HG02884 (cell line): ENCODE measurements around the gene GSK3B.
"Not testable (repeated sequence)": the region's sequence is repeated elsewhere in the genome, so short reads cannot be mapped to it uniquely, and the experiment has no call there.

ENCODE experiments used
- ATAC-seq: cut with Tn5 transposase; IDR thresholded peaks from one replicate; pipeline ENCODE4 v1.9.1; 2021; ENCODE audit warnings: mild to moderate bottlenecking, moderate library complexity; ENCODE audit not compliant: unreplicated experiment

GSK3B gene

DNA sequence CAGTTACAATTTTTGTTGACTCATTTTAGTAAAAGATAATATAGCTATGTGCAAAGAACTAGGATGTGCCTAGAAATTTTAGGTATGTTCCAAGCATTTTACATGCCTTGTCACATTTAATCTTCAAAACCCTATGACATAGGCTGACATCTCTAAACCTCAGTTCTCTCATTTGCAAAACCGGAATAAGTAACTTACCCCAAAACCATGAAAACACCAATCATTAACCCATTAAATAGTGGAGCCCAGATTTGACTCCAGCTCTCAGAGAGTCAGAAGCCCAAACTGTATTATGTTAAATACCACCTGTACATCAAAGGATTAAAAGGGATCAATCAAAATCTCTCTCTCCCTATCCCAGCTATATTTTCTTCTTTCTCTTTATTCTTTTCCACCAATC lies 36.6 kb downstream of the GSK3B start:
- ATAC-seq = no peak

DNA sequence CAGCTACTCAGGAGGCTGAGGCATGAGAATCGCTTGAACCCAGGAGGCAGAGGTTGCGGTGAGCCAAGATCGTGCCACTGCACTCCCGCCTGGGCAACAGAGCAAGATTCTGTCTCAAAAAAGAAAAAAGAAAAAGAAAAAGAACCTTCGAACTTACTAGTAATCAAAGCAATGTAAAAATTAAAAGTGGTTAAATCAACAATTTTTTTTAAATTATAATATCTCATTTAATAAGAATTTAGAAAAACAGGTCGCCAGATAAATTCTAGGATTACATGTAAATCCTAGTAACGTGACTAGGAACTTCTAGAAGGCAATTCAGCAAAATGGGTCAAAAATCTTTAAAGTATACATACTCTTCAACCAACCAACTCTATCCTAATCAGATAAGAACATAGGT lies 37.2 kb downstream of the GSK3B start:
- ATAC-seq = no peak

DNA sequence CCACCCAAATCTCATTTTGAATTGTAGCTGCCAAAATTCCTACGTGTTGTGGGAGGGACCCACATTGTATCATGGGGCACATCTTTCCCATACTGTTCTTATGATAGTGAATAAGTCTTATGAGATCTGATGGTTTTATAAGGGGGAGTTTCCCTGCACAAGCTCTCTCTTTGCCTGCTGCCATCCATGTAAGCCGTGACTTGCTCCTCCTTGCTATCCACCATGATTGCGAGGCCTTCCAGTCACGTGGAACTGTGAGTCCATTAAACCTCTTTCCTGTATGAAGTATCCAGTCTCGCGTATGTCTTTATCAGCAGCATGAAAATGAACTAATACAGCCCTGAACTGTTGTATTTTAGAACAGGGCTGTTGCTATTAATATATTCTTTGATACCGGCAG lies 40.6 kb downstream of the GSK3B start:
- ATAC-seq = not testable (repeated sequence)

DNA sequence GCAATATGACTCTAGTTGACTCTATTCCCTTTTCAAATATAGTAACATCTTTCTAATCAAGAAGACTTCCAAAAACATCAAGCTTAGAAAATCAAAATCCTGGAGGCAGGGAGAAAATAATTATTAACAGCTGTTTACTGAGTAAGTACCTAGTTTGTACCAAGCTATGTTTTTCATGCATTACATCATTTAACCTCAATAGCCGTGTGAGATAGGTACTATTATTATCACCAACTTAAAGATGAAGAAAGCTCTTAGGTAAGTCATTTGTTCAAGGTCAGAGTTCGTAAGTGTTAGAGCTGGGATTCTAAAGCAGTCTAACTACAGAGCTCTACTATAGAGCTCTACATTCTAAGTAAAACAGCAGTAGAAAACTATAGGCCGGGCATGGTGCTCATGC lies 41.6 kb downstream of the GSK3B start:
- ATAC-seq = peak; percentile 34

DNA sequence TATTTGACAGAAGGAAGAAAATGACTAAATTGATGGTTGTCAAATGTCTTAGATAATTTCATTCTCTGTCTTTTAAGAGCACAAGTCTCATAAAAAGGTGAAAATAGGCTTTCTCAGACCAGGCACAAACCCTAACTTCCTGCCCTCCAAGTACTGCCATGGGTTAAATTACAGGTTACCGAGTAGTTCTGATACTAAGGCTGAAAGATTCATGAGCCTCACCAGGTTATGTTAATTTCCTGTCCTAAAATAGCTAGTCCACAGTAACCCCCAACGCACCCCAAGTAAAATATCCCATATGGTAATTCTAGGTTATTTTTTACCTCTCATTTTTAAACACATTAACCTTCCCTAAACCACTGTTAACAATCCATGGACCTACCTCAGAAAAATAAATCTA lies 42.0 kb downstream of the GSK3B start:
- peak; percentile 61 for ATAC-seq

DNA sequence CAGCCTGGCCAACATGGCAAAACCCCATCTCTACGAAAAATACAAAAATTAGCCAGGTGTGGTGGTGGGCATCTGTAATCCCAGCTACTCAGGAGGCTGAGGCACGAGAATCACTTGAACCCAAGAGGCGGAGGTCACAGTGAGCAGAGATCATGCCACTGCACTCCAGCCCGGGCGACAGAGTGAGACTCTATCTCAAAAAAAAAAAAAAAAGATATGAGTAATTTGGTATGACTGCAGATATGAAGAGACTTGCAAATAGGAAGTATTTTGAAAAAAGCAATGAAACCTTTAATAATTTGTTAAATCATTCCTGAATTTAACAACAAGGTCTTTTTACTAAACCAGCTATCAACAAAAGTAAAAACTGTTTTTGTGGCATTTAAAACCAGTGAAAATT lies 42.7 kb downstream of the GSK3B start:
- ATAC-seq = not testable (repeated sequence)

DNA sequence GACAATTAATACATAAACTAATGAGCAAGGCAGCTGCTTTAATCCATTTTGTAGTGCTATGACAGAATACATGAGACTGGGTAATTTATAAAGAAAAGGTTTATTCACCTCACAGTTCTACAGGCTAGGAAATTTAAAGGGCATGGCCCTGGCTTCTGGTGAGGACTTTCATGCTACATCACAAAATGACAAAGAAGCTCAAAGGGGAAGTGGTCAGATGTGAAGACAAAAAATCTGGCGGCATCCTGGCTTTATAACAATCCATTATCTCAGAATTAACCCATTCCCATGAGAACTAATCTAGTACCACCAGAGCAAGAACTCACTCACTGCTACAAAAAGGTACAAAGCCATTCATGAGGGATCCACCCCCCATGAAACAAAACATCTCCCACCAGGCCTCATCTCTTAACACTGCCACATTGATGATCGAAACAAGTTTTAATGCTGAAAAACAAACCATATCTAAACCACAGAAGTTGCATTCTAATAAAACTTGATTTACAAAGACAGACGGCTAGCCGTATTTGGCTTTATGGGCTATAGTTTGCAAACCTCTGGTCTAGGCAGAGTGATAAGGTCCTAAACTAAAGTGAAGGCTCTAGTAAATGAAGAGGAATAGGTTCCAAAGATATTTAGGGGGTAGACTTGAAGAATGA lies 44.2 kb downstream of the GSK3B start:
- ATAC-seq = no peak

DNA sequence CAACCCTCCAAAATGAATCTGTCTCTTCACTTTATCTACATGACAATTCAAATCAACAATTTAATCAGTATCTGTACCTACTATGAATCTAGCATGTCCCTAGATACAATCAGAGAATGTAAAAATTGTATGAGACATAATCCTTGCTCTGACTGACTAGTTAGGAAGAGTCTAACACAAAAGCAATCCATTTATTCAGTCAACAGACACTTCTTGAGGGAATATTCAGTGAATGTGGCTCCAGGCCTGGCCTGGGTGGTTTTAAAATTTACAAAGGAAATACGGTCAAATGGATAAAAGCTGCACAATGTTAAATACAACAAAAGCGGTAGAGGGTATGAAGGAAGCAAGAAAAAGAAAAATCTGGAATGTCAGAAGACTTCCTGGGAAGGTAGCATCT lies 45.2 kb downstream of the GSK3B start:
- no peak for ATAC-seq

DNA sequence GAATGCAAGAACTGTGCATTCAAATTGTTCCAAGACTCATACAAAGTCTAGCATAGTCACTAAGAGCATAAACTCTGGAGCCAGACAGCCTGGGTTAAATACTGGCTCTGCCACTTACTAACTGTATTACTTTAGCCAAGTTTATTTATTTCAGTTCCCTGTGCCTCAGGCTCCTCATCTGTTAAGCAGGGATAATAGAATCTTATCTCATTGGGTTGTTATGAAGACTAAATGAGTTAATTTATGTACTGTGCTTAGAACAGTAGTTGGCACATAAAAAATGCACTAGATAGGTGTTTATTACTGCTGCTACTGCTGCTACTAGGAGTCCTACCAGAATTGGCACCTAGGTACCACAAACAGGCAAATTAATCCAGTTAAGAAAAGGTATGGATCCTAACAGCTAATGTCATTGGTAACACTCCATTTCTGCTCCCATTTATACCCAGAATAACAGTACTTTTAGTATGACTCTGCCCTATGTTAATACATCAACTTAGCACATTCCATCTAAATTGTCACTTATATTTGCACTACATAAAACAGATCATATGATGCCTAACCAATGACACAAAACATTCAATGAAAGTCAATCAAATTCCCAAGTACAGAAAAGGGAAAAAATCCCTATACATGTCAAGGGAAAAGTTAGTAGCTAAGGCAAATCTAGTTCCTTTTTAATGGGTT lies 45.7 kb downstream of the GSK3B start:
- no peak for ATAC-seq

DNA sequence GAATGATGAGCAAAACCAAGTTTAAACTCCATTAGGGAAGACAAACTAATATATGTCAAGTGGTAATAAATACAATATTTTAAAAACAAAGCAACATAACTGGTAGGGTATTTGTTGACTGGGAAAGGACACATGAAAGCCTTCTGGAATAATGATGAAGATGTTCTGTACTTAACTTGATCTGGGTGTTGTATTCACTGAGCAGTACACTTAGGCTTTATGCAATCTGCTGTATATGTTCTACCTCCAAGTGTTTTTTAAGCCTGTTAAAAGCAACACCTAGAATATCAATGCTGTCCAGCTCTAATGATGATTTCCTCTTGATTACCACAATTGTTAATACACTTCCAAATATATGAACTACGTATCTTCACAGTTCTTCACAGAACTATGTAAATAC lies 46.6 kb downstream of the GSK3B start:
- ATAC-seq = no peak

DNA sequence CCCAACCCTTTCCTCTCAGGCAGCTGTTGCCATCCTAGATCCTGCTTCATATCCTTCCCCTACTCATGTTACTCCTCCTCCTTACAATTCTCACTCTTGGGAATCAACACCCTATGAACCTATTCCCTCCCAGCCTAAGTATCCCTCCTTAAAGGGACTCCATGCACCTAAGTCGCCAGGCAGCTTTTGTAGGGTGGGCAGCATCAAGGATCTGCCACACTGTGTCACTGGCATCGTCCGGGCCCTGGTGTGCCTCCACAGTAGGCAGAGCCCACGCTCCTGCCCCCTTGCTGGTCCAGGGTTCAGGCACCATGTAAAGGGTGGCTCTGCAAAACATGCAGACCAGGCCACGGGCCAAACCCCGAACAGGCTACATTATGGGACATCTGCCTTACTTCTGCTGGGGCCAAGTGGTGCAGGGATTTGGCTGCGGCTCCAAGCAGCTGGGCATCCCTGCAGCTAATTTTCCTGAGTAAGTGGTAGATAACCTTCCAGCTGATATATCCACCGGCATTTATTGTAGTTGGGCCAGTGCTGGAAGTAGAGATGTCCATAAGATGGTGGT lies 53.4 kb downstream of the GSK3B start:
- no peak for ATAC-seq

DNA sequence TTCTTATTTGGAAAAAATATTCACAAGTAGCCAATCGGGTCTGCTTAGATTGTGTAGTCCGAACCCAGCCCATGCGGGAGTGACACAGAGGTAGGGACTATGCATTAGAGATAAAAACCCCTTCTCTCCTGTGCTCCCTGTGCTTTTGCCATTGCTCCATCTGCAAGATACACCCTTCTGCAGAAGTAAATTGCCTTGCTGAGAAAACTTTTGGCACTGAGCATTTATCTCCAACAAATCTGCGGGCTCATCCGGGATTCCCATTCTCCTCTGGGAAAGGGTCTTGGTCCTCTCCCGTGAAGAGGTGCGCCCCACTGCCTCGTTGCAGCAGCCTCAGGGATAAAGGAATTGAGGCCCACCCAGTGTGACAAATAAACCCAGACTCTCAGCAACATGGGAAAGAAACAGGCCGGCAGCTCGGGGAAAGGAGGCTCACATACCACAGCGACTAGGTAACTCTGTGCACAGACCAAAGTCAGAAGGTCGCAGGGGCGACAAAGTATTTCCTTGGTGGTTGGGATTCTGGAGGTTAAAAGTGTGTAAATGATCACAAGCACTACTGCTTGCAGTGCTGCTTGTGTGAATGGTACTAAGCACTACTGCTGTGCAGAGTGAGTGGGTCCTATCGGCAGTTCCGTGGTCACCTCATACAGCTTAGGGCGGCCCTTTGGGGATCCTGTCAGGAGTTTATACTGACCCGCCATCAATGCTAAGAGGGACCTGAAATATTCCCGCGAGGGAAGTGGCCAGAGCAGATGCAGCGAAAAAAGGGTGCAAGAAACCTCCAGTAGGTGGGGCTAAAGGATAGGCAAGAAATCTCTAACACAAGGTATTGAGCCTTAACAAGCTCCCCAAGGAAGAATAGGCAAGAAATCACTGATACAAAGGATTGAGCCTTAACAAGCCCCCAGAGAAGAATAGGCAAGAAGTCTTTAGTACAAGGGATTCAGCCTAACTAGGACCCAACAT lies 54.3 kb downstream of the GSK3B start:
- ATAC-seq = no peak

DNA sequence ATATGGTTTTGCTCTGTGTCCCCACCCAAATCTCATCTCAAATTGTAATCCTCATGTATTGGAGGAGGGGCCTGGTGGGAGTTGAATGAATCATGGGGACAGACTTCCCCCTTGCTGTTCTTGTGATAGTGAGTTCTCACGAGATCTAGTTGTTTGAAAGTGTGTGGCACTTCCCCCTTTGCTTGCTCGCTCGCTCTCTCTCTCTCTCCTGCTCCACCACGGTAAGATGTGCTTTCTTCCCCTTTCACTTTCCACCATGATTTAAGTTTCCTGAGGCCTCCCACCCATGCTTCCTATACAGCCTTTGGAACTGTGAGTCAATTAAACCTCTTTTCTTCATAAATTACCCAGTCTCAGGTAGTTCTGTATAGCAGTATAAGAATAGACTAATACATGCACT lies 60.7 kb downstream of the GSK3B start:
- ATAC-seq = no peak

DNA sequence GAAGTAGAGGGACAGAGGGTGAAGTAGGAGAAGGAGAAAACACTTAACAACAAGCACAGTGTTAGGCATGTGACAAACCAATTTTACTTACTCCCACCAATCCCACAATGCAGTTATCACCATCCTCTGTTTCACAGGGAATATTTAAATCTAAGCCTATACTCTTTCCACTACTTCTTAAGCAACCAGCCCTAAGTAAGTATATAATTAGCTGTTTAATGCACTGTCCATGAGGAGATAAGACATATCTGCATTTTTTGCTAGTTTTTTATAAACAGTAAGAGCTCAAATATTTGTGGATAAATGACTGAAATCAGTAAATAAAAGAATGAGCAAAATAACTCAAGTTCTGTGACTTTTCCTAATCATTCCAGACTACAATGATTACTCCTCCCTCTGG lies 62.7 kb downstream of the GSK3B start:
- ATAC-seq = no peak

DNA sequence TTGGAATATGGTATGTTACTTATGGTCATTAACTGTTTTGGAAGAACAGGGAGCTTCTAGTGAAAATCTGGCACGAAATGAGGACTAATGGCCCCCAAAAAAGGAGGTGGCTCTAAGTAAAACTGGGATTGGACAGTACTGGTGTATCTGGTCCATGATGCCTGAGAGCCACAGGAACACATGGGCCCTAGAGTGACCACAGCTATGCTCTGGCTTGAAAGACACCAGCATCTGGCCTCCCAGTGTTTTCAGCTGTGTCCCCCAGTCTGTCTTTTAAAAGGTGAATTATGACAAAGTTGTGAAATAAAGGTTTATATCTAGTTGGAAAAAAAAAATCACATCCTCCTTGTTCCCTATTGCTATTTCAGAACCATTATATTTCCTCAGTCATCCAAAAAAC lies 64.5 kb downstream of the GSK3B start:
- ATAC-seq = no peak

DNA sequence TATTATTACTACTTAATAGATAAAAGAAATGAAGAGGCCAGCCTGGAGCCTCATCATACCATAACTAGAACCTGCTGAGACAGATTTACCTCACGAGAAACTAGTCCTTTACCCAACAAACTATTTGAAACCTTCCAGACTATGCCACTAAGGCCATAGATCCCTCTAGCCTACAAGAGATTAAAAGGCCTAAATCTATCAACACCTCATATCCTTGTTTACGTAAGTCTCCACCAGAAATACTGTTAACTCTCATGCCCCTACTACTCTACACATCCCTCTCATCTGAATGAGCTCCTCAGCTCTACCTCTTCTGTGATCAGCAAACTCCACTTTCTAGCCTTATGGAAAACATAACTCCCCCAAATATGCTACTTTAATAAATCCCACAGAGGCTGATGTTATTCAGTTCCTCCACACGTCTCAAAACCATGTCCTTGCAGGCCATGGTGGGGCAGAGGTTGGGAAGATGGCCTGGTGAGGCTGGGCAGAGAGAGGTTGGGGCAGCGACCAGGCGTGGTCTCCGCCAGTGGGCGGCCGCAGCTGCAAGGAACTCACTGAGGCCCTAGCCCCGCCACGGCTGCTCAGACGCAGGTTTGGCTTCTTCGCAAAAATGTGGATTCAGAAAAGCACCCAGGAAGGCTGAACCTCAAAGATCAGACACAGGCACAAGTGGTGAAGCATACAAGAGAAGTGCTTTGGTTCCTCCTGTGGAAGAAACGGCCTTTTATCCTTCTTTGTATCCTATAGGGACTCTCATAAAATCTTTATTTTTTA lies 65.8 kb downstream of the GSK3B start:
- no peak for ATAC-seq

DNA sequence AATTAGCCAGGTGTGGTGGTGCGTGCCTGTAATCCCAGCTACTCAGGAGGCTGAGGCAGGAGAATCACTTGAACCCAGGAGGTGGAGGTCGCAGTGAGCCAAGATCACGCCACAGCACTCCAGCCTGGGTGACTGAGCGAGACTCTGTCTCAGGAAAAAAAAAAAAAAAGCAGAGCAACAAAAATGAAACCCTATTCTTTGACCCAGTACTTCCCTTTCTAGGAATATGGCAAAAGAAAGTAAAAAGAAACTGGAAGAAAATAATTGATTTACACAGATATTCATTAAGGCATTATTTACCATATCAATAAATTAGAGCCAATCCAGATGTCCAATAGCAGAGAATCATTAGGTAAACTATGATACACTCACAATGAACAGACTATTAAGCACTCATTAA lies 67.0 kb downstream of the GSK3B start:
- no peak for ATAC-seq

DNA sequence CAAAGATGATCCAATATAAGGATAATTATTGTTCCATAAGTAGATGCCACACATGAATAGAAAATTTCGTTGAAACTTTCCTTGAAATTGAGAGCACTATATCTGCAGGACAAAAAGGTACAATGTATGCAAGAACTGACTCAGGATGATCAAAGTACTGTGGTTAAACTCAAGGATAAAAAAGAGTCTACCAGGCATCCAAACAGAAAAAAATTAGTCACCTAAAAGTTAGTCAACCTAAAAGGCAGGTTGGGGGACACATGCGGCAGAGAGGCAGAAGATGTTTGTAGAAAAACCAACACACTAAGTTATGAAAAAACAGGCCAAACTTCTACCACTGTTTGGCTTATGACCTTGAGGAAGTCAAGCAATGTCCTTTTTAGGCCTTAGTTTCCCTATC lies 68.7 kb downstream of the GSK3B start:
- no peak for ATAC-seq

DNA sequence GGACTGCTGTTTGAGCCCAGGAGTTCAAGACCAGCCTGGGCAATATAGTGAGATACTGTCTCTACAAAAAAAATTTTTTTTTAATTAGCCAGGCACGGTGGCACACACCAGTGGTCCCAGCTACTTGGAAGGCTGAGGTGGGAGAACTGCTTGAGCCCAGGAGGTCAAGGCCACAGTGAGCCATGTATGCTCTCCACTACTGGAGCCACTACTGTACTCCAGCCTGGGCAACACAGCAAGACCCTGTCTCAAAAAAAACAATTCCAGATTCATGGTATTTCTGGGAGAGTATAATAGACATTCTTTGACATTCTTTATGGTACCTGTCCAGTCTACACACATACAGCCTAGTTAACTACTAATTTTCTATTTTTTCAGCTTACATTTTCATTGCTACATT lies 70.1 kb downstream of the GSK3B start:
- ATAC-seq = no peak

DNA sequence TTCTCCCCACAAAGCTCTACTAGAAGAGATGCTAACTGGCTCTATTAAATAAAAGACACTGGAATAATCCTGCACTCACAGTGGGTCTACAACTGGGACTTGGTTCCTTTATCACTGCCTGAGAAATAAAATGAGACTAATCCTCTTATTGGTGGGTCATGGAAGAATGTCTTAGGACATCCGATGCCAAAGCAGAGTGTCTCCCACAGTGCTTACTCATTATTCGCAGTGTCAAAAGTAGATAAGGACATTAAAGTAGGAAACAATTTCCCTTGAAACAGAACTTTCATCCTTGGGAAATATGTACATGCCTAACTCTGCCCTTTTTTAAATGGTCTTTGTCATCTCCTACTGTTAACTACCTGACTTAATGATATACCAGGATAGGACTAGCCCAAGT lies 71.5 kb downstream of the GSK3B start:
- ATAC-seq = no peak

DNA sequence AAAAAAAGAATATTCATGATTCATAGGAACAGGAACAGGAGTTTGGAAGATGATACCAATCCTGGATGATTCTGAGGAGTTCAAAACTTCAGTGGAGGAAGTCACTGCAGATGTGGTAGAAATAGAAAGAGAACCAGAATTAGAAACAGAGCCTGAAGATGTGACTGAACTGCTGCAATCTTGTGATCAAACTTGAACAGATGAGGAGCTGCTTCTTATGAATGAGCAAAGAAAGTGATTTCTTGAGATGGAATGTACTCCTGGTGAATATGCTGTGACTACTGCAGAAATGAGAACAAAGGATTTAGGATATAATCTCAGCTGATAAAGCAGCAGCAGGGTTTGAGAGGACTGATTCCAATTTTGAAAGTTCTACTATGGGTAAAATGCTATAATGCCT lies 72.7 kb downstream of the GSK3B start:
- no peak for ATAC-seq
